Fibroblast of skin of left biceps (primary cell): Measurements from ENCODE around the gene FARSA.
"Not testable (repeated sequence)": the region's sequence is repeated elsewhere in the genome, so short reads cannot be mapped to it uniquely, and the experiment has no call there.

ENCODE experiments used
- DNase-seq, 2 experiments: peaks; one replicate each; pipeline ENCODE4 v3.0.0-alpha.2; 2013; ENCODE audit warnings: low read depth in 2 of 2

The FARSA gene

DNA sequence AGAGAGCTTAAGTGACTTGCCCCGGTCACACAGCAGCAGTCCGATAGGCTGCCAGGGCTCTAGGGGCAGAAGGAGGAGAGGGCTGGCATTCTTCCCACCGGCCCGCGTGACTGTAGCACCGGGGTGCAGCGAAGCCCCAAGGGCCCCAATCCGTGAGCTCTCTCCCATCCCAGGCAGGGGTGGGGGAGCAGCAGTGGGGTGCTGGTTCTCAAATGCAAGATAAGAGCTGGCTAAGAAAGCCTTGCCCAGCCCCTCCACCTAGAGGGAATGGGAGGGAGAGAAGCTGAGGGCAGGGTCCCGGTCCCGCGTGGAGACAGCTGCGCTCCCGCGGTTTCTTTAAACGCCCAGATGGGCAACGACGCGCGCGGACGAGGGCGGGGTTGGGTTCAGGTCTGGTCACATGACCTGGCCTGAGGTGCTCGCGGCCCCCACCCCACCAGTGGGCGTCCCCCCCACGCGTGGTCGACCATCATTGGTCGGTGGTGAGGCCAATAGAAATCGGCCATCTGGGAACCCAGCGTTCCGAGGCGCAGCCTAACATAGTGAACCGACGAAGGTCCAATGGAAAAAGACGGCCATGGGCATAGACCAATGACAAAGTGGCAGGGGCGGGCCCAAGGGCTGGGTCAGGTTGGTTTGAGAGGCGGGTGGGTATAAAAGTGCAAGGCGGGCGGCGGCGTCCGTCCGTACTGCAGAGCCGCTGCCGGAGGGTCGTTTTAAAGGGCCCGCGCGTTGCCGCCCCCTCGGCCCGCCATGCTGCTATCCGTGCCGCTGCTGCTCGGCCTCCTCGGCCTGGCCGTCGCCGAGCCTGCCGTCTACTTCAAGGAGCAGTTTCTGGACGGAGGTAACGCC lies 4.6 kb upstream of the FARSA start, which contains the start of gene CALR:
Gene CALR, plus strand, starts transcription at position 683 of the 852 bp plus-strand sequence. Its CDS starts 71 bp downstream, at position 754.
- DNase-seq, result peak; percentile 99

DNA sequence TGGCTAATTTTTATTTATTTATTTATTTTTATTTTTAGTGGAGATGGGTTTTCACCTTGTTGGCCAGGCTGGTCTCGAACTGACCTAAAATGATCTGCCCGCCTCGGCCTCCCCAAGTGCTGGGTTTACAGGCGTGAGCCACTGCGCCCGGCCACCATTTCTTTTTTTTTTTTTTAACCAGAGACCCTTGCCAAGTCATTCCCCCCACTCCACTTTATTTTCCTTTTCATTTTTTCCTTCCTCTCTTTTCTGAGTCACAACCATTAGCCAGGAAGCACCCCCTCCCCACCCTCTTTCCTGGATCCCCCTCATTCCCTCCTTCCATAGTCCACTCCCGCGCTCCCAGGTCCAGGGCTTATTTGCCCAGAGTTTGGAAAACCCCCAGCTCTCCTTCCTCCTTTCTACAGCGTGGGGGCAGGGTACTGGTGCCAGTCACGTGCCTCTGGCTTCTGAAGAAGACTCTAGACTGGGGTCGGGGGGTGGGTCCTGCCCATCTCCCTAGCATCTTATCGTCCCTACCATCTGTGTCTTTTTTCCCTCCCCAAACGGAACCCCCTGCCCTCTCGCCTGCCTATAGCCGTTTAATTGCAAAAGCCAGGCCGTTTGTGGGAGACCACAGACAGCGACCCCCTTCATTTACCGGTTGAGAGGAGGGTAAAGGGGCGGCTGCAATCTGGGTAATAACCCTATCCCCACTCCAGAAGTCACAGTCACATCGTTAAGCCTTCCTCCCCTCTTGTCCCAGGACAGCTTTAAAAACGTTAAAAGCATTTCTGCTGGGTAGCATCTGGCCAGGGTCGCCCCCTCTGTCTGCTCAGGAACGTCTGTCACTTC lies 3.8 kb upstream of the FARSA start:
- no peak for DNase-seq

DNA sequence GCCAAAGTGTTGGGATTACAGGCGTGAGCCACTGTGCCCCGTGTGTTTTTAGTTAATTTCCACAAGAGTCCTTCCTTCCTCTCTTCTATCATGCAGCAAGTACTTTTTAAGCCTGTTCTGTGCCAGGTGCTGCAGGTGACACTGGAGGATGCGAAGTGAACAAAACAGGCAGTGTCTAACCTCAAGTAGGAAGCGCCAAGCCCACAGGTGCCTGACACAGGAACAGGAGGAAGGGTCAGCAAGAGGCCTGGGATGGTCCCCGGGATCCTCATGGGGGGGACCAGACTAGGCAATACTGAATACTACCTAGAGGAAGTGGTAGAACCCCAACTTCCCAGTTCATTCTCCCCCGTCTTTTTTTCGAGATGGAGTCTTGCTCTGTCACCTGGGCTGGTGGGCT lies 3.1 kb upstream of the FARSA start:
- no peak for DNase-seq

DNA sequence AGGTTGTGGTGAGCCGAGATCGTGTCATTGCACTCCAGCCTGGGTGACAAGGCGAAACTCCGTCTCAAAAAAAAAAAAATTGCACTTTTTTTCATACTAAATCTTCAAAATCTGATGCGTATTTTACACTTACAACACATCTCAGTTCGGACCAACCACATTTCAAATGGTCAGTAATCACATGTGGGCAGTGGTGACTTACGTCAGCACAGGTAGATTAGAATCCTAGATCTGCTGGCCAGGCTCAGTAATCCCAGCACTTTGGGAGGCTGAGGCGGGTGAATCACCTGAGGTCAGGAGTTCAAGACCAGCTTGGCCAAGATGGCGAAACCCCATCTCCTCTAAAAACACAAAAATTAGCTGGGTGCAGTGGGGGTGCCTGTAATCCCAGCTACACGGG lies 1.6 kb upstream of the FARSA start:
- DNase-seq, result no peak

DNA sequence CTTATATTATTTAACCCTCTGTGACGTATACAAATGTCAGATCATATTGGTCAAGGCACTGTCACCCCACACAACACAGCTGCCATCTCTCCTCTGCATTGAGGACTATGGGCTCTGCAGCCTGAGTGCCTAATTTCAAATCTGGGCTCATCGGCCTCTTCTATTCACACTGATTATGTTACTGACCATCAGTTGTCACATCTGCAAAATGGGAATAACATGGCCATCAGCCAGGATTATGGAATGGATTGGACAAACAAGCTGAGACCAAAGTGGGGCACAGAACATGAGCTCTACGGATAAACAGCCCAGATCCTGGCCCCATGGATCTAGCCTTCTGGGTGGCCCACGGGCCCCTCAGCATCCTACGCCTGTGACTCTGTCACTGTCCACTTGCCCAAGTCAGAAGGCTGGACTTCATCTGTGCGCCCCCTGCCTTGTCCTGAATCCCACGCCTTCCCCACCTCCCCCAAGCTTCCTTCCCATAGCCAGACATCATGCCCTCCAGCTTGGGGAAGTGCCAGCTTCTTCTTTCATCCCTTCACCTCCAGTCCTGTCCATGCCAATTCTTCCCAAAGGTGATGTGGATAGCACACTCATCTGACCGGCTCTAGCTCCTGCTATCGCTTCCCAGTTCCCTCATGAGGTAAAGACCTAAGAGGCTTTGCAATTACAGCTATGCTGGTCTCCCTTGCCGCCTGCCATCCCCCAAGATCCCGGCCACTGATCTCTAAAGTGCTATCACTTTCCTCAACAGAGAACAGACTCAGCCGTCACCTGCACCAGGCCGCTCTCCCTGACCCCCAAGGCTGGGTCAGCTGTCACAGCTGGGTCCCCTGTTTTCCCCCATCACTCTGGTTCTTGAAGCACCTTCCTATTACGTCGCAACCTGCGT lies 872 bp downstream of the FARSA start:
- DNase-seq, result no peak

DNA sequence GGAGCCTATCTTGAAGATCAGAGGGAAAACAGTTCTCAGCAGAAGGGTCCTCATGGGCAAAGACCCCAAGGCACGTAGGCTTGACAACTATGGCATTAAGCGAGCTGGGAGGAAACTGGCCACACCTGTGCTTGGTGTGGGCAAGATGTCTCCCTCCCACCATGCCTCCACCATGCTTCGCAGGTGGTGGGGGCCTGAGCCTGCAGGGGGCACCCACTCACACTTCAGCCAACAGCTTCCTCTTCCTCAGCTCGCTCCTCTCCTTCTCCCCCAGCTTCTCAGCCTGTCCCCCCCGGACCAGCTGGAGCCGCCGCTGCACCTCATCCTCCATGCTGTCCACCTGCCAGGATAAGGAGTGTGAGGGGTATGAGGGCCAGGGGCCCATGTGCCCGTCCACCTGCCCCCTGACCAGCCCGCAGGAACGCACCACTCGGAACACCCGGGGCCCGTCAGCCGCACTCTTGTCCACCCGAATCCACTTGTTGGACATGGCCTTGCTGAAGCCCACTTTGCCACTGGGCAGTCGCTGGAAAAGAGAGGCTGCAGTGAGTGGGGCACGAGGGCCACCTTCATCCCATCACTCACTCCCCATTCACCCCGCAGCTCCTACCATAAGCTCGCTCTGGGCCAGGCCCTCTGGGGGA lies 3.4 kb downstream of the FARSA start:
- DNase-seq, result no peak

DNA sequence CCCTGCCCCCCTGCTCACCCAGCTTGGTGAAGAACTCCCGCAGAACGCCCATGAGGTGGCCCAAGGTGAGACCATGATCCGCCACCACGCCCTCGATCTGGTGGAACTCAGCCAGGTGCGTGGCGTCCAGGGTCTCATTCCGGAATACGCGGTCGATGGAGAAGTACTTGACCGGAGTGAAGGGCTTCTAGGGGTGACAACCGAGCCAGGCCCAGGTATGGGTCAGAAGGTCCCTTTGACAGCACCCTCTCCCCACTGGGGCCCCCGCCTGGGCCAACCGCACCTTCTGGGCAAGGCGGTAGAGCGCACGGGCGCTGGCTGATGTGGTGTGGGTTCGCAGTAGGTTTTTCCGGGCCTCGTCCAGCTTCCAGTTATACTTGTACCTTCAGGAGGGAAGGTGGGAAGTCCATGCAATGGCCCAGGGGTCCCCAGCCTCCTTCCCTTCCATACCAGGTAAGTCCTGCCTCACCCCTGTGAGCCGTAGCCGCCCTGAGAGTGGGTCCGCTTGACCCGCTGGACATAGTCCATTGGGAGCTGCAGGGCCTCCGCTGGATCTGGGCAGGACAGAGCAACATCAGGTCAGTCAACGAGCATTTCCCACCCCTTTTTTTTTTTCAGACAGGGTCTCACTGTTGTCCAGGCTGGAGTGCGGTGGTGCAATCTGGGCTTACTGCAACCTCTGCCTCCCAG lies 8.7 kb downstream of the FARSA start:
- no peak for DNase-seq

DNA sequence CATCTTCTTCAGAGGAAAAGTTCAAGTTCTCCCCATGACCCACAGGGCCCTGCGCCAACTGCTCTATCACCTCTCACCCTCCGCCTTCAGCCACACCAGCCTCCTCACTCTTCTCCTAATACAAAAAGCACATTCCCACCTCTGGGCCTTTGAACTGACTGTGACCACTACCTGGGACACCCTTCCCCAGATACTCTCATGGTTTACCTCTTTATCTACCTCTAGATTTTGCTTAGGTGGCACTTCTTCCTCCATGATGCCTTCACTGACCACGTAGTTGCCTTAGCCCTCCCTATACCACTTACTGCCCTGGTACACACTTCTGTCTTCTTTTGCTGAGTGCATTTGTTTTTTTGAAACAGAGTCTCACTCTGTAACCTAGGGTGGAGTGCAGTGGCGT lies 10.6 kb downstream of the FARSA start:
- DNase-seq, result no peak

DNA sequence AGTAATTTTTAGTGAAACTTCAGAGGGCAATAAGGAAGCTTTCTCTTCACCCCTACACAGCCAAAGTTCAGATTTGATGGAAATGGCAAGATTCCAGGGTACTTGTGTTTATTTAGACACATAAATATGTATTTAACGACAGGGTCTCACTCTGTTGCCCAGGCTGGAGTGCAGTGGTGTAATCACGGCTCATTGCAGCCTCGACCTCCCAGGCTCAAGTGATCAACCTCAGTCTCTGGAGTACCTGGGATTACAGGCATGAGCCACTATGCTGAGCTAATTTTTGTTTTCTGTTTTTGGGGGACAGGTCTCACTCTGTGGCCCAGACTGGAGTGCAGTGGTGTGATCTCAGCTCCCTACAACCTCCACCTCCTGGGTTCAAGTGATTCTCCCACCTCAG lies 12.5 kb downstream of the FARSA start:
- DNase-seq, result no peak

DNA sequence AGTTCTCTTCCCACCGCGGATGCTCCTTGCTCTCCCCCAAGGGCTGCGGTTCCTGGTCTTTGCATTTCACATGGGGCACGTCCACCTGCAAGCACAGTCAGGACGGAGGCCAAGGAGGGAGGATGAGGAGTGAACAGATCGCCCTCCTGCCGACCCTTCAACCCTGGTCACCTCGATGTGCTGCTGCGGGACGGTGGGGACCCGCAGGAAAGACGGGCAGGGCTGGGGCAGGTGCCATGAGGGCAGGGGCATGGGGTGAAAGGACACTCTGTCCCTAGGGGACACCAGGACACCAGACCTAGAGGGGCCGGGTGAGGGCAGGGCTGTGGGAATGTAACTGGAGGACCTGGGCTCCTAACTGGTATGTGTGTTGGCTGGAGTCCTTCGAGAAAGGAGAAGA lies 15.3 kb downstream of the FARSA start:
- DNase-seq, result no peak

DNA sequence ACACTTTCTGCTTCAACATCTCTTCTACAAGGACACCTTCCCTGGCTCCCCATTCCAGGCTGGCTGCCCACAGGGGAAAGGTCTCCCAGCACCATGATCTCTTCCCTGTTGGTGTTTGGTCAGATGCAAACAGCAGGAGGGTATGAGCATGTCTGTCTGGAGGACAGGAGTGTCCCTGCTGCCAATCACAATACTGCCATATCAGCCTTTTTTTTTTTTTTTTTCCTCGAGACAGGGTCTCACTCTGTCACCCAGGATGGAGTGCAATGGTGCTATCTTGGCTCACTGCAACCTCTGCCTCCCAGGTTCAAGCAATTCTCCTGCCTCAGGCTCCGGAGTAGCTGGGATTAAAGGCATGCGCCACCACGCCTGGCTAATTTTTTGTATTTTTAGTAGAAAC lies 17.7 kb downstream of the FARSA start:
- DNase-seq, result not testable (repeated sequence)

DNA sequence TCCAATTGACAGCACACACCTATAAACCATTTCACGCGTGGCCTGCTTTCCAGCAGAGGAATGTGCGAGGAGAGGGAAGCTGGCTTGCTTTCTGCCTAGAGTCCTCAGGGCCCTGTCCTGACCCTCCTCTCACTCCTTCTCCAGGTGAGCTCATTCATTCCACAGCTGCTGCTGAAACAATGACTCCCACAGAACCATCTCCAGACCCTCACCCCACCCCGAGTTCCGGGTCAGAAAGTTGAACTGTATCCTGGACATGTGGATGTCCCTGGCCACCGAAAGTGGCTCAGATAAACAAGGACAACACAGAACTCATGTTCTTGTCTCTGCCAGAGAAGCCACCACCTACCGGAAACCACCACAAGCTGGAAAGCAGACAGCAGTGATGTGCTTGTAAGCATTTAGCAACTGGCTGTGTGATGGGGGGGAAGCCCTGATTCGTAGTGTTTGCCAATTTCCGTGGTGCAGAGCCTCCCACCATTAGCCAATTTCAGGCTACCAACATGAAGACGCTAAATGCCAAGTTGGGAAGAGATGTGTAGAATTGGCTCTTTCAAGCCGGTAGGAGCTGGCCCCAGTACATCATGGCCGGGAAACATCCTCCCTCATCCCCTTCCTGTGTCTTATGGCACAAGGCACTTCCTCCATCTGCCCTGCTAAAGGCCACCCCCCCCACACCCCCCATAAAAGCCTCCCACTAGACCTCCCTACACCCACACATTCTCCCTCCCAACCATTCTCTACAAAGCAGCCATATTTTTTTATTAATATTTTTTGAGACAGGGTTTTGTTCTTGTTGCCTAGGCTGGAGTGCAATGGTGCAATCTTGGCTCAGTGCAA lies 19.4 kb downstream of the FARSA start:
- no peak for DNase-seq

DNA sequence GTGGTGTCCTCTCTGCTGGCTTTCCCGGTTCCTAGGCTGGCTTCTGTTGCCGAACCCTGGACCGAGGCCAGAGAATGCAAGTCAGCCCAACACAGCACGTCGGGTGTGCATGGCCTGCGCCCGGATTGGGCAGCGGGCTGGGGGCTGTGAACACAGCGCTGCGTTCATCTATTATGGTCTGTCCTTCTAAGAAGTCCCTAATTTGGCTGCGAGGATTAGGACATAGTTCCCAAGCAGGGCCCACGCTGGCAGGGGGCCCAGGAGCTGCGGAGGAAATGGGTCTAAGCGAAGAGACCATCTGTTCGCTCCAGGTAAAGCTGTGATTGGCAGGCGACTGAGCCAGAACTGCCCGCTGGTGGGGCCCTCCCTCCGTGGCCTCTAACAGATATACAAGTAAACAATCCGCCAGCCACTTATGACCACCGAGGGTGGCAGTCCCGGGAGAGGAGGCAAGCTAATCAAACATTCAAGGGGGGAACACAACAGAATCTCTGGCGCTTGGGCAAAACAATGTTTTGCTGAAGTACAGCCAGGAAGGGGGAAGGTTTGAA lies 20.4 kb downstream of the FARSA start:
- peak; percentile 33 for DNase-seq

DNA sequence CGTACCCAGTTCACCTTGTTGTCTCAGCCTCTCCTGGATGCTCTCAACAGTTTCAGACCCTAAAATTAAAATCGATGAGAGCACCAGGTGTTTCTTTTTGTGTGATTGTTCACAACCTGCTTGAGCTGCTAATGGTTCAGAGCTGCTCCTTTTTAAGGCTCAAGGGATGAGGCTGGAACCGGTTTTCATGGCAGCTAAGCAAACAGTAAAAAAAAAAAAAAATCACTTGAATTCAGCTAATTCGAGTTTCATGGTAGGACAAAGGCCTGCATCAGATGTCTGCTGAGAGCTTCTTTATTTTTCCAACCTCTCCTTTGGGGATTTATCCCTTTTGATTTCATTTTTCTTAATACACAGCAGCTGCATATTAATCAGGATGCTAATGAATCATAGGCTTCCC lies 20.9 kb downstream of the FARSA start:
- no peak for DNase-seq

DNA sequence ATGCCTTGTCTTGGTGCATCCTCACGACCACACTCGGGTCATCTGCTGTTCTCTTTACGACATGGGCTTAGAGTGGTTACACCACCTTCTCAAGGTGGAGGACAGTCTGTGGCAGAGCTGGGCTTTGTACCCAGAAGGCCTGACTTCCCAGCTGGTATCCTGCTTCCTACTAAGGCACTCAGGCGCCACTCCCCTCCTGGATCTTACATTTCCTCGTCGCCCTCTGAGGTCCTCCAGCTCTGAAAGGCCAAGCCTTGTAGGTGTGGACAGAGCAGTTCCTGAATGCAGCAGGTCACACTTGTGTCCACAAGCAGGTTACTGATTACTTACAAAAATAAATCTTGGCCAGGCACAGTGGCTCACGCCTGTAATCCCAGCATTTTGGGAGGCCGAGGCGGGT lies 26.3 kb downstream of the FARSA start:
- DNase-seq, result no peak

DNA sequence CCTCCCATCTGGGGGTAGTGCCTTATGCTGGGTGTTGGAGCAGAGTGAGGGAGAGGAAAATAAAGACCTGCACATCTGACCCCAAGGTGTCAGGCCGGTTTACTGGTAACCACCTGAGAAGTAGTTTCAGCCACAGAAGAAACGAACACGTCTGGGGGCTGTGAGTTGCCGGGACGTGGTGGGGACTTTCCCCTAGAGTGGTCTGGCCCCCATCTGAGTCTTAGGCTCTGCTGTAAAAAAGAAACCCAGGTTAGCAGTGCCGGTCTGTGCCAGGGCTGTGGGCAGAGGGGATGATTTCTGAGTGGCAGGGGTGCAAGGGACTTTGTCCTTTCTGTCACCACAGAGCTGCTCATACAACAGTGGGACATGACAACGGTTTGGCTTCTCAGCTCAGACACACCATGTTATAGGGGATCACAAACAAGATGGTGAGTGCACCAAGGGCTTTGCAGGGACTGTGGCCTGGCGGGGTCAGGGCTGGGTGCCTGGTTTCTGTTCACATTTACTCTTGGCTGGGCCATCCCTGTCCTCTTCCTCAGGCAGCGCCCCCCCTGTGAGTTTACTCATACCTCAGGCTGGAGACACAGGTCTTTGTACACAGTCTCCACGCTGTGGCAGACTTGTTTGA lies 33.5 kb downstream of the FARSA start:
- DNase-seq, result no peak

DNA sequence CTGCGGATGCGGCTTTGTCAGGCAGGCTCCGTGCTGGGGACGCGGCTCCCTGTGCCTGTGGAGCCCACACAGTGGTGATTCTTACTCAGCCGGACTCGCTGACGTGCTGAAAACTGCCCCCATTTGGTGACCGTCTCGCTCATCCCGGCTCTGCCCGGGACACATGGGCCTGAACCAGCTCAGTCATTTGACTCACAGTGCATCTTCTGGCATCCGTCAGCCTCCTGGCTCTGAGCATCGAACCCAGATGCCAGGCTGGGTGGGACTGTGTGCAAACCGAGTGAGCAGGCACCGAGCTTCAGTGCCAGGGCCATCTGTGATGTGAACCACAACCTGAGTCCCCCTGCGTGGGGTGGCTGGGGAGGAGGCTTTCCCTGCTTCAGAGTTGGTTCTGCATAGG lies 37.1 kb downstream of the FARSA start:
- no peak for DNase-seq

DNA sequence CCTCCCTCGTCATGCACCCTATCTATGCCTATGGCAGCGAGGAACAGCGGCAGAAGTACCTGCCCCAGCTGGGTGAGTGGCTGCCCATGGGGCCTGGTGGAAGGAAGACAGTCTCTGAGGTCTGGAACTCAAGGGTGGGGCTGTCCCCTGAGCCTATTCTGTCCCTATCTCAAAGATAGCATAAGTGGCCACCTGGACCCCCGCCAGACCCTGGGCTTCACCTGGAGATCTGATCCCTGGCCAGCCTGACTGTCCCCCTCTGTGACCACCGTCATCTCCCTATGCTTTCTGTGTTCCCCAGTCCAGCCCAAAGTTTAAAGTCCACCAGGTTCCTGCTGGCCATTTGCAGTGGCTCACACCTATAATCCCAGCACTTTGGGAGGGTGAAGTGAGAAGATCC lies 39.9 kb downstream of the FARSA start:
- no peak for DNase-seq

DNA sequence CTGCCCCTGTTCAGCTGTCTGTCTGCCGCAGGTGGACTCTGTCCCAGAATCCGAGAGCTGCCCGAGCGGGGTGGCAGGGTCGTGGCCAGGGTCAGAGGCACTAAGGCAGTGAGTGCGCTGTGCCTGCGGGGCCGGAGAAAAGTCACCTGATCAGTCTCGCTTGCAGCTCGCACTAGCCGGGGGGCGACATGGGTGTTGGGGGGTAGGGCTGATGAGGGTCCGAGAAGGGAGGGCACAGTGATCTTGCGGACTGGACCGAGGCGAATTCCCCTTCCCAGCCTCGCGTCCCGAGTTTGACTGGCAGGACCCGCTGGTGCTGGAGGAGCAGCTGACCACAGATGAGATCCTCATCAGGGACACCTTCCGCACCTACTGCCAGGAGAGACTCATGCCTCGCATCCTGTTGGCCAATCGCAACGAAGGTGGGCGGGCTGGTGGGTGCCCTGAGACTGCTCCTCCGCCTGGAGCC lies 41.9 kb downstream of the FARSA start:
- no peak for DNase-seq
